DMS153 treated with DMSO at 0.1 percent for 48 hours (cell line): ENCODE results near the gene MRPS2.

Experiments
- DNase-seq: peaks from one replicate; lab custom pipeline; 2025; ENCODE audit not compliant: unreplicated experiment; lab: John Stamatoyannopoulos, UW

MRPS2 gene

DNA sequence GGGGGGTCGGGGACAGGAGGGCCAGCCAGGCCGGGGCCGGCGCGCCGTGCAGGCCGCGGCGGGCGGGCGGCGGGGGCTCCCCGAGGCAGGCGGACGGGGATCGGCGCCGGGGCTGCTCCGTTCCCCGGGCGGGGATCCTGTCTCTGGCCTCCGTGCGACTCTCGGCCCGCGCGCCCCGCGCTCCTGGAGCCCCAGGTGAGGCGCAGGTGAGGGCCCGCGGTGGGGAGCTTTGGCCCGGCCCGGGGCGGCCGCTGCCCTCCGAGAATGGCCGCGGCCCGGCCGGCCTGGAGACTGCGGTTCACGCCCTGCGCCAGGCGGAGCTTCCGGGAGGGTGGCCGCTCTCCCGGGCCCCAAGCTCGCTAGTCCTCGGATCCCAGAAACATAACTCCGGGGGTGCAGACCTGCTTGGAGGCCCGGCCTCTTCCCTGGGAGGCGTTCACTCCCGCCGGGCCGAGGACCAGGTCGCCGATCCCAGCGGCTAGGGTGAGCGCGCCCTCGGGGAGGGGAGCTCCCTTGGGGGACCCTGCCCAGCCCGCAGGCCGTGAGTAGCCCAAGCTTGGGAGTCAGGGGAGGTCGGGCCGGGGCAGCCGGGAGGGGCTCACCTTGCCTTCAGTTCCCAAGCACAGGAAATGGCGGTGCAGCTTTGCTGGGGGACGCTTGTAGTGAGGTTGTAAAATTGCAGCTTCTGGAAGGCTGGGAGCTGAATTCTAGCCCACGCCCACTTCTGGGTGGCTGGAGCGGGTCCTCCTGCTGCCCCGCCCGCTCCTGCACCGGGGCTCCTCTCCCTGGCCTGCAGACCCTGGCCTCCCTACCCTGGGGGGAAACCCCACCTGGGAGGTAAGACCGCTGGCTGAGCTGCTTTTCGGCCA is 20.2 kb upstream of the MRPS2 start:
- DNase-seq = no peak

DNA sequence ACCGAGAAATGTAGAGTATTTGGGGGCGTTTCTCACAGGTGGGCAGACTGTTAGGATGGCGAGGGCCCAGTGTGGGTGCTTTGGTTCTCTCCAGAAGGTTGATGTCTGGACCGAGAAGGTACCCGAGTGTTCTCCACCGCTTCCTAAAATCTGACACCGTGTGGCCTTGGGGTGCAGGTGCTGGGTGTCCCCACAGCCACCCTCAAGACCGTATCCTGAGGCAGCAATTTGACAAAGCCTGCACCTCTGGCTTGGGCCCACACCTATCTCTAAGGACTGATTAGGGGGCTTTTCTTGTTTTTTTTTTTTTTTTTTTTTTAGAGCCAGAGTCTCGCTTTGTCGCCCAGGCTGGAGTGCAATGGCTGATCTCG is 19.6 kb upstream of the MRPS2 start:
- DNase-seq = no peak

DNA sequence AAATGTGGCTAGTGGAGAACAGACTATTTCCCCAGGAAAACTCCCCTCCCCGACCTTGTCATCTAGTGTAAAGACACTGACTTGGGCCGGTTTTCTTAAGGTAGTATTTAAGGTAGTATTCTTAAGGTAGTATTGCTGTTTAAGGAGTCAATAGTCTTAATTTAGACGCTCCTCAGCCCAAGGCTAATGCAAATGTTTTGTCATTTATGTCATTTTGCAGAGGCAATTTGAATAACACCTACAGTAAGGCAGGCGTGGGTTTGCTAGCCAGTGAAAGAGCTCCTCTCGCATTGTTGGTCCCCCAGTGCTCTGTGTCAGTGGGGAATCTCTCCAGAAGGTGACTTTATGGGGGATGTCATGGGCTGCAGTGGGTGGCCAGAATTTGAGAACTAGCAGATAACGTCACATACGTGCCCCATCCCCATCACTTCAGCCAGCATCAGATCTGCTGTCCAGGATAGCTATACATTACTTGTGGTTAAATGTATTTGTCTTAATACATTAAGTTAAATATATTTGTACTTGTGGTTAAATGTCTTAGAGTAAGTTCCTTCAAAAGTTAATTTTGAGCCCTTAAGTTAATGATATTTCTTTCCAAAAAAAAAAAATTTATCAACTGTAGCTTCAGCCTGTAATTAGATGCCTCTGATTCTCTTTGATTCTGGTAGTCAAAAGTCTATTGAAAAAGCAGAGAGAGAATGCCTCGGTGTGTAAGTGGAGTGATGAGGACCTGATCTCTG is 18.3 kb upstream of the MRPS2 start:
- no peak for DNase-seq

DNA sequence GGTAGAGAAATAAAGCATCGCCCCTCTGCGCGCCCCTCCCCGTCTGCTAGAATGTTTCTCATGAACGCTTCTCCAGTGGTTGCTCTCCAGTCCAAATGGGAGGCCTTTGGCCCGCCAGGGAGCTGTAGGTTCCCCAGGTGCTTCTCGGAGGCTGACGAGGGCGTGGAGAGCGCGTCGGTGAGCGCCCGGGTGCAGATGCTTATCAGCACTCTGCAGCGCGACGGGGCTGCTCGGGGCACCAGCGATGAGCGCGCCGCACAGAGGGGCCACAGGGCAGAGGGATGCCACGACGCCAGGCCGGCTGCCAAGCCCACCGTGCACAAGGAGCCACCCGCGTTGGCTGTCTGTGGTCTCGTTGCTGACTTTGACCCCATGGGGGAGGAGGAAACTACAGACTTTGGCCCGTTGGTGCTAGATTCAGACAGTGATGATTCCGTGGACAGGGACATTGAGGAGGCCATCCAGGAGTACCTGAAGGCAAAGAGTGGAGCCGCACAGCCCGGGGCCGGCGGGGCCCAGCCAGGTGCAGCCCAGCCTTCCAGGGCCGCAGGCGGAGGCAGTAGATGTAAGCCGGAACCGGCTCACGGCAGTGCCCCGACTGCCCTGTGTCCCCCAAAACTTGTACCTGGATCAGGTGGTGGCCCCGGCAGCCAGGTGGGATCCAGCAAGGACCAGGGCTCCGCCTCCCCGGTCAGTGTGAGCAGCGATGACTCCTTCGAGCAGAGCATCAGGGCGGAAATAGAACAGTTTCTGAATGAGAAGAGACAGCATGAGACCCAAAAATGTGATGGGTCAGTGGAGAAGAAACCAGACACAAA is 15.8 kb upstream of the MRPS2 start:
- no peak for DNase-seq

DNA sequence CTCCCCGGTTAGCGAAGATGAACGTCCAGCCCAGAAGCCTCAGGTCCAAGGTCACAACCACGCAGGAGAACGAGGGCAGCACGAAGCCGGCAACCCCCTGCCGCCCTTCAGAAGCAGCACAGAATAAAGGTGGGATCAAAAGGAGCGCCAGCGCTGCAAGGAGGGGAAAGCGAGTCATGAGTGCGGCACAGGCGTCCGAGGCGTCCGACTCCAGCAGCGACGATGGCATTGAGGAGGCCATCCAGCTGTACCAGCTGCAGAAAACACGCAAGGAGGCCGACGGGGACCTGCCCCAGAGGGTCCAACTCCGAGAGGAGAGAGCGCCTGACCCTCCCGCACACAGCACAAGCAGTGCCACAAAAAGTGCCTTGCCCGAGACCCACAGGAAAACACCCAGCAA is 15.1 kb upstream of the MRPS2 start:
- DNase-seq = no peak

DNA sequence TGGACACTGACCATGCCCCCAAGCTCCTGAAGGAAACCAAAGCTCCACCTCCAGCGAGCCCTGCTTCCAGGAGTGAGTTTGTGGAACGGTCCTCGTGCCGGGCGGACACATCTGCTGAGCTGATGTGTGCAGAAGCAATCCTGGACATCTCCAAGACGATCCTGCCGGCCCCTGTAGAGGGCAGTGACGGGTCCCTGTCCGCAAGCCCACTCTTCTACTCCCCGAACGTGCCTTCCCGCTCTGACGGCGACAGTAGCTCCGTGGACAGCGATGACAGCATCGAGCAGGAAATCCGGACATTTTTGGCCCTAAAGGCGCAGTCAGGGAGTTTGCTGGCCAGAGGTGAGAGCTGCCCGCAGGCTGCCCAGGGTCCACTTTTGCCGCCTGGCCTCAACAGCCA is 14.7 kb upstream of the MRPS2 start:
- no peak for DNase-seq

DNA sequence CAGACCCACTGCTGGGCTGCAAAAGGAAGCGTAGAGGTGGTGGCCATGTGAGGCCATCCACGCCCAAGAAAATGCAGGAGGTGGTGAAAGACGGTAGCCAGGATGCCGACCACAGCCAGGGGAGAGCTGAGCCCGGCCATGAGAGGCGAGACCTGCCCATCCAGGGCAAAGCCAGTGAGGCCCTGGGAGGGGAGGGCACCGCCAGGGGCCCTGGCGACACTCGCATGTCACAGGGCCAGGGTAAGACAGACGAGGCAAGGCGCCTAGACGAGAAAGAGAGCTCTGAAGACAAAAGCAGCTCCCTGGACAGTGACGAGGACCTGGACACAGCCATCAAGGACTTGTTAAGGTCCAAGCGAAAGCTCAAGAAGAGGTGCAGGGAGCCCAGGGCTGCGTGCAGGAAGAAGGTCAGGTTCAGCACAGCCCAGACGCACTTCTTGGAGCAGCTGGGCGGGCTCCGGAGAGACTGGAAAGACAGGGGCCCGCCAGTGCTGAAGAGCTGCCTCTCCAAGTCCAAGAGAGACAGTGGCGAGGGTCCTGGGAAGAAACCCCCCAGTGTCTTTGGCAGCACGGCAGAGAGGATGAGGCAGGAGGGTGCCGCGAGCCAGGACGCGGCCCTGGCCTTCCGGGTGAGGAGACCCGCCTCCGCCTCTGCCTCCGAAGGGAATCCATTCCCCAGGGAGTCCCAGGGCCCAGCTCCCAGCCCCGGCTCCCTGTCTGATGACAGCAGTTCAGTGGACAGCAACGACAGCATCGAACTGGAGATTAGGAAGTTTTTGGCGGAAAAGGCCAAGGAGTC is 14.0 kb upstream of the MRPS2 start:
- DNase-seq = no peak

DNA sequence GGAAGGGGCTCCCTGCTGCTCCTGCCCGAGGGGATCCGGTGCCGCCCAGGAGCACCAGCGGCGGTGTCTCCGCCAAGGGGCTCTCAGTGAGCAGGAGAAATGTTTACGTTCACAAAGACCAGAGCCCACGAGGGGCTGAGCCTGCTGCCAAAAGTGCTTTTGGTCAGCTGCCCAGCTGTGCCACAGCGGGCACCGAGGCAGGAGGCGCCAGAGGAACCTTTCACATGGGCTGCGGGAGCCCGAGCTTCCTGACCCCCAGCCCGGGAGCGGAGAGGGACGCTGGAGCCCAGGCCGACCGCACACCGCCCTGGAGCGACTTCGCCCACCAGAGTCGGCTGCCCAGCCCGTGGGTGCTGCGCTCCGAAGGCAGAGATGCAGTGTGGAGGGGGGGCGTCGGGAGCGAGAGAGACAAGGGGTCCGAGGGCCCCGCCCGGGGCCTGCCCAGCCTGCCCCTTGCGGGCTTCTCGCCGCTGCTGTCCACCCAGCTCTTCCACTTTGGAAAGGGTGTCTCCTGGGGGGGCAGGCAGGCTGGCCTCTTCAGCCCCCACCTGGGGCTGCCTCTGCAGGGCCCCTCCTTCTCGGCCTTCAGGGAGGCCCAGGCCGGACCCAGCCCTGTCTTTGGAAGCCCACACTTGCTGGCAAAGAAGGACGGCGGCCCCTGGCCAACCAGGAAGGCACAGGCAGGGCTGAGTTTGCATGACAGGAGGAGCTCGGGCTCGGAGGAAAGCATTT is 13.0 kb upstream of the MRPS2 start:
- no peak for DNase-seq

DNA sequence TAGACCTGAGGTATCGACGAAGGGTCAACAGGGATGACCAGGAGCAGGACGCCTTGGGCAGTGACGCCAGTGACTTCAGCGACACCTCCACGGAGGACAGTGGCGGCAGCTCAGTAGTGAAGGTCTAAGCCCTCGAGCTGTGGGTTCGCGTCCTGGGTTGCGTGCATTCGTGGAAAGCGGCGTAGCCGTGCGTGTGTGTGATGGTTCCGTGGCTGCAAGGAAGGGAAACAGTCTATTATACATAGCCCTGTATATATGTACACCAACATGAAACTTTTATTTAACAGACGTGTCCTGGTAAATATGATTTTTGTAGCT is 12.5 kb upstream of the MRPS2 start:
- DNase-seq = no peak

DNA sequence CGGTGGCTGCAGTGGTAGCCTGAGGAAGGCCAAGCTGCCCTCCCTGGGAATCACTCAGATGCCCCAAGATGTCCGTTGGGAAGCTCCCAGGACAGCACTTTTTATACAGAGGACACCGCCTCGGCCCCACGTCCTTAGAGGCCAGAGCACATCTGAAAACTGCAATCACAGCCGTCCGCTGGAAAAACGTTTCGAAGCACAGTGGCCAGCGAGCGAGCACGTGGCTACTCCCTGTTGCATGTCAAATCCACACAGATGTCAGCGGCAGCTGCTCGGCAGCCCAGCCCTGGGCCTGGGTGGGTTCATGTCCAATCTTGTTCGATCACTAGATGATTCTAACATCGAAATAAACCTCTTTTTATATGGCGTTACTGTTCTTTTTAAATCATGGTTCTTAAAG is 12.0 kb upstream of the MRPS2 start:
- DNase-seq = no peak

DNA sequence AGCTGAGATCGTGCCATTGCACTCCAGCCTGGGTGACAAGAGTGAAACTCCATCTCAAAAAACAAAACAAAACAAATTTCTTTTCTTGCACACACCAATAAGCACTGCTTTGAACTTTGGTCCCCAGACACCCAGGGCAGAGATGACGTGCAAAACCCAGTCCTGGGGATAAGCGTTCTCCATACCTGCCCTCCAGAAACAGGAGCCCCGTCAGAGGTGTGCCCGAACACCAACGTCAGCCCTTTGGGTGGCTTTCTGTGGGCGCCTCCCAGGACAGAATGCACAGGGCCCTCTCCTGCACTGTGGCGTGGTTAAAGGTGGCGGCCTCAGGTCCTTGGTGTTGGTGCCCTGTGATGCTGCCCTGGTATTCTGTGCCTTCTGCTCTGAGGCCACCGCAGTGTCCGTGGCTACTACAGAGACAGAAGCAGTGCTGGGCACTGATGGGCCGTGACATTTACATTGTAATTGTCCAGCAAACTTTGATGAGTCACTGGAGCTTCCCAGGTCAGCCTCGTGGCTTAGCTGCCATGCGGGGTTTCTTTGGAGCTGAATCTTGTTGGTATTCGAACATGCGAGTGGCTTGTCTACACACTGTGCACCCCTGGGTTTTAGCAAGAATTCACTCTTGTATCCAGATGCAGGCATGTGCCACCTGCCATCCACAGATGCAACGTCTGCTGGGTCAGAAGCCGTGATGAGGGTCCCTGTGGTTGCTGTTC is 11.1 kb upstream of the MRPS2 start:
- no peak for DNase-seq

DNA sequence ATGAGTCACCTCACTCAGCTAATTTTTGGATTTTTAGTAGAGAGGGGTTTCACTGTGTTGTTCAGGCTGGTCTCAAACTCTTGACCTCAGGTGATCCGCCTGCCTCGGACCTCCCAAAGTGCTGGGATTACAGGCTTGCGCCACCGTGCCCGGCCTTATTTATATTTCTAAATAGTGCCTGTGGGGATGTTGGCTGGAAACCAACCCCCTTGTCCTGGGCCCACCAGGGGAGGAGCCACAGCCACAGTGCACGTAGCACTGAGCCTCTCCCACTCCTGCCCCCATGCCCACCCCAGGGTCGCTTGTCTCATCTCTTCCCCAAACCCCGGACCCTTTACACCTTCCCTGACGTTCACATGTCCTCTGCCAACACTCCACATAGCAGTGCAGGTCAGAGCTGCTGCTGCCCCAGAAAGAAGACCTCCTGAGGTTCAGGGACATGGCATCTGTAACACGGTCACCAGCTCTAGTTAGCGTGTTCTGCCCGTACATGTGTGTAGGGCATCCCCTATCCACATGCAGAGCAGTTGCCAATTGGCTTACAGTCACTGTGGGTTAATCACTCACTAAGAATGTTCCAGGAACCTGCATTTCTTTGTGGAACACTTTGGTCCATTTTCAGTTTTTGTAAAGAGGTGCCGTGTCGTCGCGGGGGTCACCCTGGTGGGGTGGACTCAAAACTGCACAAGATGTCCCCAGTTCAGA is 10.2 kb upstream of the MRPS2 start:
- no peak for DNase-seq

DNA sequence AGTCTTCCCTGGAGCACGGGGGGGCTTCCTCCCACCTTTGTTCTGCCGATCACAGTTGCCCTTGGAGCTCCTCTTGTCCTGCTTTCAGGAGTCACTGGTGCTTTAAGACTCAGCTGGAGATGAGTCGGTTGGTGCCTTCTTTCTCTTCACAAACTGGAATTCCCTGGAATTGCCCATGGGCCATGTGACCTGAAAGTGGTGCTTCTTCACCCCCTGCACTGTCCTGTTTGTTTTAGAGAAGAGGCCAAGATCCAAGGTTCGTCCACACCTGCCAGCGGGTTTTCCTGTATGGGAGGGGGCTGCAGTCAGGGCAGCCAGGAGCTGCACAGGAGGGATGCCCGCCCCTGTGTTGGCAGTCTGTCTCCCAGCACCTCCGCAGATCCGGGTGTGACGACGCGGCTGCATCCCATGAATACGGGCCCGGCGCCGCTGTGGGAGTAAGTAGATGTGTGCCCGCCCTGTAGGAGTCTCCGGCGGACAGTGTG is 9.5 kb upstream of the MRPS2 start:
- DNase-seq = no peak

DNA sequence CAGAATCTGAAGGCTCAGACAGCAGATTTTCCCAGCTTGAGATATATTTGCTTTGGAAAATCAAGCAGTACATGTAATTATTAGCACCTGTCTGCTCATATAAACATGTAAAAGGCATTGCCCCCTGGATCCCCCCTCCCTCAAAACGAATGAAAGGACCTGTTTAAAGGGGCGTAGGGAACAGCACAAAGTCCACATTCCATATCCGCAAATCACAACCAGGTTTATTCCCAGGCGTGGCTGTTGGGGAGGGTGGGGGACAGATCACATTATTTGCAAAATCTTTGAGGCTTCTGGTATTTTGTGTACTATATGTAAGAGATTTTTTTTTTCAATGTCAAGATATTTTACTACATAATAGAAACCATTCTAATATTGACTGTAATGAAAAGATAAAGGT is 8.7 kb upstream of the MRPS2 start:
- no peak for DNase-seq

DNA sequence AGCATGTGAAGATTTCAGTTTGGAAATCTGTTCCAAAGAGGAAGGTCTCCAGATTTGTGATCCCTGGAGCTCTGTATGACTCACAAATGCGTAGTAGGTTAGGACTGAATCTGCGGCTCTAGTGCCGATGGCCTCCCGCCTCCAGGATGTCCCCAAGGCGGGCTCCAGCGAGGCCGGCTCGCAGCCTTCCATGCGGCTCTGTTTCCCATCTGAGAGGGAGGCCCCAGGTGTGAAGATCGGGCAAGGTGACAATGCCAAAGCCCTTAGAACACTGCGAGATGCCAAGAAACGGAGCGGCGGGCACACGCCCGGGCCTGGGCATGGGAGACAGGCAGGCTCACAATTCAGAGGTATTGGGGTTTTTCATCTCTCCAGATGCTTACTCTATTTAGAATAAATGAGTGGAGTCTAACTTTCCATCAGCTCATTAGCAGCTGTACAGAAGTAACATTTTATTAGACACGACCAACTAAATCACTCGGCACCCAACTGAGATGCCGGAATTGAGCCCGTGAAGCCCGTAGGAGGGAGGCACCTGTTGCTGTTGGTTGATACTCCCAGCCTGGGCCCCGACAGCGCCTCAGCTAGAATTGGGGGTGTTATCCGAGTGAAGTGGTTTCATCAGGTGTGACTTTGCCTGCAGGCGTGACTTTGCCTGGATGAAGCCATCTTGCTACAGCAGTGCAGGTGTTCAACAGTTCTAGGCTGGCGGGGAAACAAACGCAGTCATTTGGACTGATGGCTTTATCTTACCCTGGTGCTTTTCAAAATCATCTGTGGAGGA is 7.4 kb upstream of the MRPS2 start:
- DNase-seq = no peak

DNA sequence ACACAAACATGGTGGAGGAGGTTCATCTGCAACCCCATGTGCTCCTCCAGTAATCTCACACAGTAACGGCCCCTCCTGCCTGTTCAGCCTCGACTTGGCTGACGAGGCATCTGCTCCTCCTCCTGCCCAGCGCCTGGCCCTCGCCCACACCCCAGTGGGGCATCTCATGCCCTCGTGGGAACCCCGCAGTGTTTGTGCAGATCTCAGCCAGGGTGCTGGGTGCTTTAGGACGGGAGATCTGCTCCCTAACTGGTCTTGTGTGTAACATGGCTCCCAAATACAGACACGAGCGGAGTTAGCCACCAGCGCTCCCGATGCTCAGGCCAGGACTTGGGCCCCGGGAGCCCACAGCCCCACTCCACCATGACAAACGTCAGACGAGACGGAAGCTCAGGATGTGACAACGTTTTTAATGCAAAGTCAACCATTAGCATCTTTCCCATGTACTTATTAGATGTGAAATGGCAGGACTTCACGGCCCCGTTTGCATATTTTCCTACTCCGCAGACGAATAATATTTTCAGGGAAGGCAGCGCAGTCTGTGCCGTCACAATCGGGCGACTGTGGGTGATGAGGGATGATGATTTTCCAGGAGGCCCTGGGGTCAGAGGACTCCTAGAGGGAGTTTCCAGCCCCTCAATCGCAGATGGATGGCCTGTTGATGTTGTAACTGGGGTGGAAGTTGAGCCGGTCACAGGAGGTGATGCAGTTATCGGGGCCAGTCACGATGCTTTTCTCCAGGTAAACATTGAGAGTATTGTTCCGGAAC is 5.5 kb upstream of the MRPS2 start:
- DNase-seq = no peak

DNA sequence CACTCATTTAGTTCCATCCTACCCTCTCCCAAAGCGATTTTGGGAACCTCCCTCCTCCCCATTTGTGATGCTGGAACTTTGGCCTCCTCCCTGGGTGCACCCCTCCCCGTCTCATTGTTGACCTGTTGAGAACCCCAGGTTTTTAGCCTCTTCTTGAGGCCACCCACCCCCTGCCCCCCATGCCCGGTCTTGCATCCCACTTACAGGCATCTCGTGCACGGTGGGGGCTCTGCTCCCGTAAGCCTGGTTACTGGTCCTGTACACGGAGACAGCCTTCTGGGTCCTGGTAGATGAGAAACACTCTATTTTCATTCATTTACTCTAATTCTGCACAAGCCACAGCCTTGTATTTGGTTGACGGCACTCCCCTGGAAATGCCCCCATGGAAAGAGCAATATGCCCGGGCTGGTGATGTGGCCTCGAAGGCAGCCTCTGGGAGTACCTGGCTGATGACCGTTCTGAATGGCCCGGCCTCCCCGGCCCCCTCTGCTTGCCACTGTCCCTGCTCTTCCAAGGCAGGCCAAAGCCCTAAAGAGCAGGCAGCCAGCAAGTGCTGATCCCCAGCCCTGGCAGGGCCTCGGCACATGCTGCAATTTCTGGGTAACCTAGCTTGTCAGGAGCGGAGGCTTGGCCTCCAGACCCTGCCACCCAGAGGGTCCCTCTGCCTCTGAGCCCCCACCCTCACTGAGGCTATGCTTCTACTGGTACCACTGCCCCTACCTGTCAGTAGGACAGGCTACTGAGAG is 1.9 kb upstream of the MRPS2 start:
- no peak for DNase-seq
